HUDEP-2 (cell line): ENCODE measurements around the gene MGA.

ENCODE experiments used
- DNase-seq, 76 experiments: peaks; one replicate each; lab custom pipeline; 2025; ENCODE audit not compliant: unreplicated experiment in 76 of 76; lab: John Stamatoyannopoulos, UW

MGA gene

DNA sequence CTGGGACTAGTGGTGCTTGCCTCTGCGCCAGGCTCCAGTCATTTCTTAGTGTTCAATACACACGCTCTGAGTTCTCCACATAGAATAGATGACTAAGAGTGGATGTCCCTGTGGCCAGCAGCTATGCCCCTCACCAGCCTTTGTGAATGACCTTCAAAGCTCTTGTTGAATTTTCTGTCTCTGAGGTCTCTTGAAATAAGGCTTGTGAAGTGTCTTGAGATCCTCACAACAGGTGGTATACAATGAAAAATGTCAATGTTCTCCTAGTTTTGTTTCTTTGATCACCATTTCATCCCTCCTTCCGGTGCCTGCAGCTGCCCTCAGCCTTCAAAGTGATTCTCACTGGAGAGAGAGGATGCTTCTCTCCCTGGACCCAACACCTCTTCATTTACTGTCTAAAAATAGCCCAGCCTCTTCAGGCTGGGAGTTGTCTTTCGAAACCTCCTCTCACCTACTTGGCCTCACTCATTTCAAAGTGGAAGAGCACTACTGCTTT lies 119.5 kb downstream of the MGA start:
- no peak for DNase-seq

- no peak for DNase-seq
Measured at GRCh38 chr15:41780266-41780665, 120.1 kb downstream of the MGA start.

- DNase-seq = no peak
Measured at GRCh38 chr15:41780727-41781126, 120.5 kb downstream of the MGA start.

DNA sequence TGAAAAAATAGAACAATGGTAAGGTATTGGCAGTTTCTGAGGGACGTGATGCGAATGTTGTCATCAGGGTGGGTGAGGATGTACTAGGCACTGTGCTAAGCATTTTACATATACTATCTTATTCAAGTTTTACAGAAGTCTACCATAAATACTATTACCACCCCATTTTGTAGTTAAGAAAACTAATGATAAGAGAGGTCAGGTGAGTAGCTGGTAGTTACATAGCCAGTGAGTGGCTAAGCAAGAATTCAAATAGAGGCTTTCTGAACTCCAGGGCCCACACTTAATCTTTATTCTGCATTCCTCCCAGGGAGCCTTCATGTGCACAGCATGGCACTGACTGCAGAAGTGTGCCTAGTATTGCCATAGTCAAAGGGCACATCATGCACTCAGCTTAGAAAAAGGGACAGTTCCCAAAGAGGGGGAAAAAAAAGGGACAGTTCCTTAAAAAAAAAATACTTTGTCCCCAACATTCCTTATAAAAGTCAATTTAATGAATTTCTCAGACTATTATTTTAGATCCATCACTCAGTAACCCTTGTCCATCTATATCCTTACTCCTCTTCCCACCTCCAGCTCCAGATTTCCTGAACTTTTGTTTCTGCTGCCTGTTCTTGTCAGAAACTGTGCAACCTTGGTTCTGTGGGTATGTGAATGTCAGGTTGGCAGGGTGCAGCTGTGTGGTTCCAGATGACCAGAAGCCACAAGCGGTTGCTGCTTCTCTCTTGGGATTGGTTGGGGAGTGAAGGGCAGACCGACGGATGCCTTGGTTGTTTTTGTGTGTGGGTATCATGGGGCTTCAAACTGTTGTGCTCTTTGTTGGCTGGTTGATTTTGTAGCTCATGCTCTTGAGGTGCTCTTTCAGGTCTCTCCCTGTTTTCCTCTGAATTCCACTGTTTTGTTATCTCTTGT lies 122.4 kb downstream of the MGA start:
- no peak for DNase-seq

DNA sequence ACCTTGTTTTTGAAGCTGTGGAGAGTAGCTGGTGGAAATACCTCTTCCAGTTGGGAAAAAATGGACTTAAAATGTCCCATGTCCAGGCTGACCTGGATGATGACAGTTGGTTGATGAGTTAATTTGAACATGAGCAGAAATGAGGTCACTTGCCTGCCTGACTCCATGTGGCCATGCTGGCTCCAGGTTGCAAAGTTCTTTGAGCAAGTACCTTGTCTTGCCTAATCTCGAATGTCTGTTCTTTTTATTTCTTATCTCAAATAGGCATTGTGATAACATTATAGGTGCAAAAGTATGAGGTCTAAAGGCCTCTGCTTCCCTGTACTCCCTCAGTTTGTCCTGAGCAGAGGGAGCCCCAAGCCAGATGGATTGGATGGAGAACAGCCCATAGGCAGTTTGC lies 123.1 kb downstream of the MGA start:
- DNase-seq = no peak

- DNase-seq = no peak
Measured at GRCh38 chr15:41788262-41788661, 128.1 kb downstream of the MGA start.

- peak in 60 of 76 experiments; percentile 4 to 76 (median 38) for DNase-seq
Measured at GRCh38 chr15:41789236-41789635, 129.0 kb downstream of the MGA start.

- DNase-seq = no peak
Measured at GRCh38 chr15:41789662-41790061, 129.5 kb downstream of the MGA start.

DNA sequence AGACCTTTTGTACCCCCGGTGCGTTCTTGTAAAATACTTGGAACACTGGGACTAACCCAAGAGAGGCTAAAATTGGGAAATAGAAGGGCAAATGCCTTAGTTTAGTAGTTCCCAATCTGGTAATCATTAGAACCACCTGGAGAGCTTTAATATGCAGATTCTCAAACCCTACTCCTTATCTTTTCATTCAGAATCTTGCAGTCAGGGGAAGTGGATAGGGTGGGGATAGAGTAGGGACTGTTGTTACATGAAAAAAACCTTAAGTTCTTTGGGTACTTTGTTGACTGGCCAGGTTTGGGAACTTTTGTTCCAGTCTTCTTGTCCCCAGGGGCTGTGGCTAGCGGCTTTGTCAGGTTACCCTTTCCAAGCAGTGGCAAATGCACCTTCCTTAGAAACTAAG lies 130.0 kb downstream of the MGA start:
- DNase-seq = peak in 11 of 76 experiments; percentile 11 to 43 (median 27)

DNA sequence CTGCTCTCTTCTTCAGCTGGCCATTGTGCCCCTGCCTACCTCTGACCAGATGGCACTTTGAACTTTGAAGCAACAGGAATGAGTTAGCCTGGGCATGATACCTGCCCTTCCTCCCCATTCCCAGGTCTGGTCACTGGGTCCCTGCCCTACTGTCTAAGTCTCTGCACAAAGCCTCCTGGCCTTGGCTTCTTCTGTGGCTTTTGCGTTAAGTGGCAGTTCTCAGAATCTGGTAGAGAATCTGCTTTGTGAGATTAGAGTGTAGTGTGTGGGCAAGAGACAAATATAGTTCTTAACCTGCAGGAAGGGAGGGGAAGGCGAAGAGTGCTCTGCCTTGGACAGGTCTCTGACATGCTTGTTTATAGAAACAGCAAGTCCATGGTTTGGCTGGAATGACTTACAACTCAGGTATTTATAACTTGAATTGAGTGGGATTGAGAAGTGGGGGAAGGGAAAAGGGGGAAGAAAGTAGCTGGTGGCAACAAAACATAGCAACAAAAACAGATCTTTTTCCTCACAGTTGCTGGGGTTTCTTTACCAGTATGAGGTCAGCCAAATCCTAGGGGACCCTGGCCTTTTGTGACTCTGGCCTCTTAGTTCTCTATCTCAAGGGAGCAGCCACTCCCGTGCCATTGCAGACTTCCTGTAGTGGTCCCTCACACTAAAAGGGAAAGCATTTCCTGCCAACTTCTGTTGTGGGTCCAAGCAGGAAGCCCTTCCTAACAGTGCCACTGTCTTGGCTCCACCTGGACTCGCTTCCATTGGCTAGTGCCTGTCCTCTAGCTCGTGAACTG lies 130.7 kb downstream of the MGA start:
- DNase-seq = peak in 60 of 76 experiments; percentile 7 to 77 (median 41)

- no peak for DNase-seq
Measured at GRCh38 chr15:41791547-41791937, 131.3 kb downstream of the MGA start.

GRCh38 chr15:41792000-41792637 lies 131.9 kb downstream of the MGA start:
- no peak for DNase-seq

- DNase-seq = no peak
Measured at GRCh38 chr15:41794081-41794480, 133.9 kb downstream of the MGA start.

- DNase-seq = no peak
Measured at GRCh38 chr15:41795996-41796856, 136.0 kb downstream of the MGA start.

DNA sequence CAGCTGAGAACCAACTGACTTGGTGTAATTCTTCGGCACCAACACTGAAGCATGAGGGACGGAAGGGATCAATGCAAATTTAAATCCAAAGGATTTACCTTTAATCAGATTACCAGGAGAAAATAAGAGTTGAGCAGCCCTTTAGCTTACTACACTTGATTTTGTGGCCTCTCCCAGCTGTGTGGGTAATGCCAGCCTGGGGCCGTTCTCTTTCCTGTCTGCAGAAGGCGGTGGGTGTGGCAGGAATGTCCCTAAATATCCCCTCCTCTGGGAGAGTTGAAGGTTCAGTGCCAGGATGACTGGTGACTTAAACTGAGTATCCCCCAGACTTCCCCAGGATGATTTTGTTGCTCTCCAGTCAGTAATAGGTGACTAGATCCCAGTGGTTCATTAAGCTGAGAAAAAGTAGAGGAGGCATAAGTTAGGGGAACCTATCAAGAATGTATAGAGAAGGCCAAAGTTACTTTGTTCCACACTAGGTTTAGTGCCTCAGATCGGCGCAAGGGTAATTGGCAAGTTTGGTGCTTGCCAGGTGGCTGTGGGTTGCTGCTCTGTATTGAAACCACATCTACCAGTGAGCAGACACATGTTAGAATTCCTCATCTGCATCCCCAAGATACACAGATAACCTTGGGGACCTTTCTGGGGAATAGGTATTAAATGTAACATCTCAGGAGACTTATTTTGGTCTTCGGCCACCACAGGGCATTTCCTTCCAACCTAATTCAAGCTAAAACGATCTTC lies 137.2 kb downstream of the MGA start:
- no peak for DNase-seq

- no peak for DNase-seq
Measured at GRCh38 chr15:41798607-41799487, 138.6 kb downstream of the MGA start.

DNA sequence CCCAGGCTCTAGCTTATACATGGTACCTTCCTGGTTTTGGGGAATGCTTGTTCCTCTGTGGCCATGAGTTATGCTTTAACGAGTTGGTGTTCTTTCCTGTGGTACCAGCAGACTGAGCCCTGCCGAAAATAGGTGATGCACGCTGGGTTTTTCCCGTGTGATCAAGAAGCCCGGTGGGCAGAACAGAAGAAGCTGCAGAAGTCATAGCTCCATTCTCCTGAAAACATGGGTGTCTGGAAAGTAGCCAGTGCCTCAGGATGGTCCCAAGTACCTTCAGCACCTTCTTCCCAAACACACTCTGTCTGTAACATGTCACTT lies 139.2 kb downstream of the MGA start:
- no peak for DNase-seq

GRCh38 chr15:41801185-41801584 lies 141.0 kb downstream of the MGA start:
- DNase-seq = no peak
